Gastroesophageal sphincter (tissue), 2 donors: Measurements from ENCODE around the gene TGIF2.

Experiments used
- POLR2A ChIP-seq, 2 donors: fragments of 450-650 bp; IDR thresholded peaks; one replicate each; pipeline ENCODE4 v1.6.1; 2017; ENCODE audit warnings: antibody characterized with exemption in 2 of 2, mild to moderate bottlenecking in 2 of 2, moderate library complexity in 1 of 2
- POLR2AphosphoS5 ChIP-seq: sonication (generic); formaldehyde crosslinking; IDR thresholded peaks from one replicate; pipeline ENCODE4 v1.6.1; 2017; ENCODE audit warnings: antibody characterized with exemption

DNA sequence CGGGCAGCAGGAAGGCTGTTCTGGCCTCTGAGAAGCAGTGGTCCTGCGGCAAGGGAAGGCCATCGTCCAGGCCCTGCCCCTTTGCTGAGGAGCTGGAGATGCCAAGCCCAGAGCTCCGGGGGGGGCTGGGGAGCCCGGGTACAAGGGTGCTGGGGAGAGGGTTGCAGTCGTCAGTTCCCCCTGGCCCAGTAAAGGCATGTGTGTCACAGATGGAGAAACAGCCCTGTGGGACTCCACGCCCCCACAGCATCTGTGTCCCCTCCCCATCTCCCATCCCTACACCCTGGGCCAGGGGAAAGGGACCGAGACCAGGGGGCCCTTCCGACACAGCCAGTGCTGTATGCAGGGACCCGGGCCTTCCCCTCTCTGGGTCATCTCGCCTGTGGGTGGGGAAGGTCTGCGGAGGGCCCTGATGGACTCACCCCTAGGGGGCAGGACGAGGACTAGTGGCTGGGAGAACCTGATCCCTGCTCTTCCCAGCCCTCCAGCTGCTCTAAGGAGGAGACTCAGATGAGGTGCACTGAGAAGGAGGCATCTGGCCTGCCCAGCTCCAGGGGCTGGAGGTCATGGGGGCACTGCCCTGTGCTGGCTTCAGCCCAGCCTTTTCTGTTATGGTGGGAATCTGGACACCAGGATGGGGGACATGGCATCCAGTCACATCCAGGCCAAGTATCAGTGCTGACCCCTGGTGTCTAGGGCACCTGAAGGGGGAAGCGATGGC, 31.5 kb upstream of the TGIF2 start:
- TF ChIP-seq POLR2A (IDR thresholded peaks at IDR 0.05) (peak; percentile 20 to 27), POLR2AphosphoS5 (peak; percentile 35)
